ENCODE measurements around the gene TEAD2.

The TEAD2 gene

GRCh38 chr19:49390131-49390928, 28.1 kb upstream of the TEAD2 start:
- Histone ChIP-seq H3K4me1 (ENCODE audit: control insufficient read depth in 1 of 2, insufficient read depth in 1 of 2, low read depth in 1 of 2, low read length in 1 of 2) (no peaks in the 10 kb centered on the region), H3K27me3 (peaks cover 43% of the 10 kb centered on the region), H3K27ac (no peak overlapping the region), H3K4me3 (ENCODE audit: low read depth in 1 of 2, low read length in 1 of 2) (no peak overlapping the region), H3K9me3 (no peaks in the 10 kb centered on the region), H3K36me3 (no peaks in the 10 kb centered on the region)
- no peak for TF ChIP-seq CTCF (IDR thresholded peaks at IDR 0.05)

GRCh38 chr19:49389406-49389805, 27.2 kb upstream of the TEAD2 start:
- TF ChIP-seq CTCF (IDR thresholded peaks at IDR 0.05) = no peak
- no peaks in the 10 kb centered on the region for H3K9me3 ChIP-seq
- peaks cover 42% of the 10 kb centered on the region for H3K27me3 ChIP-seq
- H3K27ac ChIP-seq = no peak overlapping the region
- no peaks in the 10 kb centered on the region for H3K4me1 ChIP-seq (ENCODE audit: control insufficient read depth in 1 of 2, insufficient read depth in 1 of 2, low read depth in 1 of 2, low read length in 1 of 2)
- no peak overlapping the region for H3K4me3 ChIP-seq (ENCODE audit: low read depth in 1 of 2, low read length in 1 of 2)
- no peaks in the 10 kb centered on the region for H3K36me3 ChIP-seq

- no peak for TF ChIP-seq CTCF (IDR thresholded peaks at IDR 0.05)
- peak within 1 kb of the TSS; percentile 6 to 13 for H3K4me3 ChIP-seq (ENCODE audit: low read depth in 1 of 2, low read length in 1 of 2)
- H3K4me1 ChIP-seq (ENCODE audit: control insufficient read depth in 1 of 2, insufficient read depth in 1 of 2, low read depth in 1 of 2, low read length in 1 of 2) = no peaks in the 10 kb centered on the region
- no peak within 1 kb of the TSS for H3K27ac ChIP-seq
- peaks cover 28% of the 10 kb centered on the region for H3K27me3 ChIP-seq
- no peaks in the 10 kb centered on the region for H3K36me3 ChIP-seq
- no peaks in the 10 kb centered on the region for H3K9me3 ChIP-seq
These were observed 25.7 kb upstream of the TEAD2 start, which contains the start of gene KASH5 for GRCh38 chr19:49387936-49388372. TSS of gene KASH5 (plus strand) at chr19:49388249. CDS start at chr19:49390884, 2,635 bp downstream.

- Histone ChIP-seq H3K4me1 (ENCODE audit: control insufficient read depth in 1 of 2, insufficient read depth in 1 of 2, low read depth in 1 of 2, low read length in 1 of 2) (no peaks in the 10 kb centered on the region), H3K27me3 (peaks cover 3% of the 10 kb centered on the region), H3K4me3 (ENCODE audit: low read depth in 1 of 2, low read length in 1 of 2) (no peak overlapping the region), H3K36me3 (no peaks in the 10 kb centered on the region), H3K27ac (no peak overlapping the region), H3K9me3 (no peaks in the 10 kb centered on the region)
- TF ChIP-seq CTCF (IDR thresholded peaks at IDR 0.05) = no peak
These were observed 21.4 kb upstream of the TEAD2 start for GRCh38 chr19:49383599-49383998.

GRCh38 chr19:49382639-49383038, 20.4 kb upstream of the TEAD2 start:
- no peaks in the 10 kb centered on the region for H3K4me1 ChIP-seq (ENCODE audit: control insufficient read depth in 1 of 2, insufficient read depth in 1 of 2, low read depth in 1 of 2, low read length in 1 of 2)
- no peaks in the 10 kb centered on the region for H3K36me3 ChIP-seq
- H3K27me3 ChIP-seq = peaks cover 3% of the 10 kb centered on the region
- H3K4me3 ChIP-seq (ENCODE audit: low read depth in 1 of 2, low read length in 1 of 2) = no peak overlapping the region
- H3K27ac ChIP-seq = no peak overlapping the region
- no peaks in the 10 kb centered on the region for H3K9me3 ChIP-seq
- no peak for TF ChIP-seq CTCF (IDR thresholded peaks at IDR 0.05)

Data from neutrophil (primary cell).